Upper lobe of left lung (tissue), 6 donors: ENCODE results near the gene GSTT2B. TPM values are rescaled to one million over a fixed set of nuclear protein-coding genes. Genes with fewer than 3 reads are reported as not detected.

Source experiments
- ATAC-seq, 2 donors: fragments of 200-7000 bp; cut with Tn5 transposase; one replicate each; pipeline ENCODE4 v1.9.1; 2022; ENCODE audit warnings: mild to moderate bottlenecking in 2 of 2, moderate library complexity in 2 of 2; ENCODE audit not compliant: low FRiP score in 2 of 2
- DNase-seq, 2 donors: peaks; one replicate each; pipeline ENCODE4 v3.0.0-alpha.2; 2019 to 2020
- H3K27ac ChIP-seq, 4 donors: fragments of 200-600 bp; sonication (generic); one replicate each; pipeline ENCODE4 v1.5.1; 2016 to 2019
- H3K27me3 ChIP-seq, 4 donors: fragments of 200-600 bp; sonication (generic); one replicate each; pipeline ENCODE4 v1.5.1; 2017 to 2019
- H3K36me3 ChIP-seq, 4 donors: fragments of 200-600 bp; sonication (generic); one replicate each; pipeline ENCODE4 v1.5.1; 2016 to 2019
- H3K4me1 ChIP-seq, 4 donors: fragments of 200-600 bp; sonication (generic); one replicate each; pipeline ENCODE4 v1.5.1; 2018 to 2019
- H3K4me3 ChIP-seq, 4 donors: fragments of 200-600 bp; sonication (generic); one replicate each; pipeline ENCODE4 v1.5.1; 2017 to 2019; ENCODE audit warnings: mild to moderate bottlenecking in 2 of 4, moderate library complexity in 1 of 4
- H3K9me3 ChIP-seq, 4 donors: fragments of 200-600 bp; sonication (generic); one replicate each; pipeline ENCODE4 v1.5.1; 2018 to 2019
- EP300 ChIP-seq, 4 donors: sonication (generic); formaldehyde crosslinking; IDR thresholded peaks; one replicate each; pipeline ENCODE4 v1.5.1; 2017; ENCODE audit warnings: antibody characterized with exemption in 4 of 4, control low read depth in 2 of 4
- POLR2A ChIP-seq, 4 donors: fragments of 450-650 bp; IDR thresholded peaks; one replicate each; pipeline ENCODE4 v1.5.1; 2016 to 2017; ENCODE audit warnings: antibody characterized with exemption in 4 of 4, mild to moderate bottlenecking in 2 of 4
- POLR2AphosphoS5 ChIP-seq, 2 donors: sonication (generic); formaldehyde crosslinking; IDR thresholded peaks; one replicate each; pipeline ENCODE4 v1.5.1; 2017; ENCODE audit warnings: antibody characterized with exemption in 2 of 2
- WGBS, 2 donors: methylation state at CpG; one replicate each; pipeline ENCODE4 v1.1.5; 2017 to 2018; 5-methylcytosine and 5-hydroxymethylcytosine counted together
- total RNA-seq, 6 donors: library from RNA; depleted of rRNA in 4 of 6; stranded (reverse); fragments of >200 nt in 4 of 6; gene quantifications; one replicate each; pipeline versions ENCODE4 v1.1.0 to v1.2.1, GENCODE V29; 2016 to 2021
- TF ChIP-seq, protein P1 (sequence below), 6 experiments: fragments of 450-650 bp in 4 of 6; fragments of 200-600 bp in 2 of 6; sonication (generic) in 2 of 6; IDR thresholded peaks; one replicate each; pipeline ENCODE4 v1.5.1; 2016 to 2019; ENCODE audit warnings: antibody characterized with exemption in 6 of 6
- donor health status: DM: no; HTN: no; CAD: no; lungs with moderate emphysema.
- donor health status: DM: no; HTN: yes; CAD: no; lungs with severe emphysema.

Gene GSTT2B
- total RNA-seq, 6 donors from 2014 or later, result 1.9 to 19.8 (median 7.5) TPM

DNA sequence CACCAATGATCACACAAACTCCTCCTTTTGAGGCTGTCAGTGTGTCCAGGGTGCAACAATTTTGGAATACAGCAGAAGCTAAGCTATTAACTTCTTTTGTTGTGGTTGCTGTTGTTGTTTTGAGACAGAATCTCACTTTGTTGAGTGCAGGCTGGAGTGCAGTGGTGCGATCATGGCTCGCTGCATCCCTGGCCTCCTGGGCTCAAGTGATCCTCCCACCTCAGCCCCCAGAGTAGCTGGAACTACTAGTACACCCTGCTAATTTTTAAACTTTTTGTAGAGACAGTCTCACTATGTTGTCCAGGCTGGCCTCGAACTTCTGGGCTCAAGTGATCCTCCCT, 22.0 kb downstream of the GSTT2B start:
- TF ChIP-seq EP300 (IDR thresholded peaks at IDR 0.05) (no peak), POLR2AphosphoS5 (IDR thresholded peaks at IDR 0.05) (no peak), POLR2A (IDR thresholded peaks at IDR 0.05) (no peak)
- TF ChIP-seq, protein P1, sequence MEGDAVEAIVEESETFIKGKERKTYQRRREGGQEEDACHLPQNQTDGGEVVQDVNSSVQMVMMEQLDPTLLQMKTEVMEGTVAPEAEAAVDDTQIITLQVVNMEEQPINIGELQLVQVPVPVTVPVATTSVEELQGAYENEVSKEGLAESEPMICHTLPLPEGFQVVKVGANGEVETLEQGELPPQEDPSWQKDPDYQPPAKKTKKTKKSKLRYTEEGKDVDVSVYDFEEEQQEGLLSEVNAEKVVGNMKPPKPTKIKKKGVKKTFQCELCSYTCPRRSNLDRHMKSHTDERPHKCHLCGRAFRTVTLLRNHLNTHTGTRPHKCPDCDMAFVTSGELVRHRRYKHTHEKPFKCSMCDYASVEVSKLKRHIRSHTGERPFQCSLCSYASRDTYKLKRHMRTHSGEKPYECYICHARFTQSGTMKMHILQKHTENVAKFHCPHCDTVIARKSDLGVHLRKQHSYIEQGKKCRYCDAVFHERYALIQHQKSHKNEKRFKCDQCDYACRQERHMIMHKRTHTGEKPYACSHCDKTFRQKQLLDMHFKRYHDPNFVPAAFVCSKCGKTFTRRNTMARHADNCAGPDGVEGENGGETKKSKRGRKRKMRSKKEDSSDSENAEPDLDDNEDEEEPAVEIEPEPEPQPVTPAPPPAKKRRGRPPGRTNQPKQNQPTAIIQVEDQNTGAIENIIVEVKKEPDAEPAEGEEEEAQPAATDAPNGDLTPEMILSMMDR (IDR thresholded peaks at IDR 0.05), result no peak
- no peak for ATAC-seq
- H3K9me3 ChIP-seq, result no peaks in the 10 kb centered on the region
- DNase-seq, result no peak
- H3K4me1 ChIP-seq, result peaks cover 0 to 7% (median 0%) of the 10 kb centered on the region in 4 donors
- no peaks in the 10 kb centered on the region for H3K27me3 ChIP-seq
- H3K4me3 ChIP-seq, result no peak overlapping the region
- peak overlapping the region in 3 of 4 donors; percentile 40 to 64 (median 52) for H3K27ac ChIP-seq
- H3K36me3 ChIP-seq, result no peaks in the 10 kb centered on the region
- 69 to 74% methylated on average over 3 of the region's 3 CpGs for WGBS, 2 donors

DNA sequence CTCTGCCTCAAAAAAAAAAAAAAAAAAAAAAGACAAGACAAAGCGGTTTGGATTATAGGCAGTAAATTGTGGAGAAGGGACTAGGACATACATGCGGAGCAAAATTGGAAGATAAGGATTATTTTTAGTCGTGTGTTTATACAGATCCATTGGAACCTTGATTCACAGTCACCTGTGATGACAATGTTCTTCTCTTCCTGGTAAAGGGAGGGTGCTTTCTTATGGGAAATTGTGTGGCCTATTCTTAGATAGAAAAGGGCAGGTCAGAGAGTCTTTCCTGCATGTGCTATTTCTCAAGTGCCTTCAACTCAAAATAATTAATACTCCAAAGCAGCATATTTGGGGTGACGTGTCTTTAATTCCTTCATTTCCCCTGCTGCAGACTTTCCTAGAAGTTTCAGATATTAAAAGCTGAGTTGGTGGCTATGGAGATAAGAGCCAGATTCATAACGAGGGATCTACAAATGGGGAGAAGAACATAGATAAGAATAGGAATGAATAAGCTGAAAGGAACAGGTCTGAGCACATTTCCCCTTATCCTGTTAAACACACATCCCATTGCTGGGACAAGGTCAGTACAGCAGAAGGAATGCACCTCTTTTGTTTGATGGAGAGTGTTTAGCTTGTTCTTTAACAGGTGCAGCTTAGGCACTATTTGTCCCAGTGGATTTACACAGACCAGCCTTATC, 22.5 kb downstream of the GSTT2B start:
- peak overlapping the region in 2 of 4 donors; percentile 52 to 64 for H3K27ac ChIP-seq
- TF ChIP-seq EP300 (IDR thresholded peaks at IDR 0.05), result peak in 3 of 4 donors; percentile 68 to 86 (median 78)
- TF ChIP-seq, protein P1 (IDR thresholded peaks at IDR 0.05), result no peak
- TF ChIP-seq POLR2AphosphoS5 (IDR thresholded peaks at IDR 0.05), result peak; percentile 22 to 77
- 64 to 71% methylated on average over 5 of the region's 5 CpGs for WGBS, 2 donors
- H3K36me3 ChIP-seq, result no peaks in the 10 kb centered on the region
- DNase-seq (peak in 1 of 2 donors; percentile 22), ATAC-seq (peak in 1 of 2 donors; percentile 78)
- H3K4me3 ChIP-seq, result no peak overlapping the region
- no peaks in the 10 kb centered on the region for H3K9me3 ChIP-seq
- peaks cover 0 to 7% (median 0%) of the 10 kb centered on the region in 4 donors for H3K4me1 ChIP-seq
- no peaks in the 10 kb centered on the region for H3K27me3 ChIP-seq

DNA sequence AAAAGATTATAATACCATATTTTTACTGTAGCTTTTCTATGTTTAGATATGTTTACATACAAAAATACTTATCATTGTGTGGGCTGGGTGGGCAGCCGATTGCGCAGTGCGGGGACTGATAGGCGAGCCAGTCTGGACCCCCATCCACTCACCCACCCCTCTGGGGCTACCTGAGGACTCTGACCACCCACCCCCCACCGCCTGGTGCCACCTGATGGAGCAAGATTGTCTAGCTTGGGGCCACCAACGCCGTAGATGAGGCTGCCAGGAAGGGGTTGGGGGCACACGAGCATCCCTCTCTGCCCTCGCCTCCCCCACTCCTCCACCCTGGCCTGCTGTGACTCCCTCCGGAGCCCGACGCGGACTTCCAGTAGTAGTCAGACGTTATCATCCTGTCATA, 34.4 kb downstream of the GSTT2B start:
- H3K36me3 ChIP-seq, result peaks cover 0 to 55% (median 7%) of the 10 kb centered on the region in 4 donors
- no peak for ATAC-seq

DNA sequence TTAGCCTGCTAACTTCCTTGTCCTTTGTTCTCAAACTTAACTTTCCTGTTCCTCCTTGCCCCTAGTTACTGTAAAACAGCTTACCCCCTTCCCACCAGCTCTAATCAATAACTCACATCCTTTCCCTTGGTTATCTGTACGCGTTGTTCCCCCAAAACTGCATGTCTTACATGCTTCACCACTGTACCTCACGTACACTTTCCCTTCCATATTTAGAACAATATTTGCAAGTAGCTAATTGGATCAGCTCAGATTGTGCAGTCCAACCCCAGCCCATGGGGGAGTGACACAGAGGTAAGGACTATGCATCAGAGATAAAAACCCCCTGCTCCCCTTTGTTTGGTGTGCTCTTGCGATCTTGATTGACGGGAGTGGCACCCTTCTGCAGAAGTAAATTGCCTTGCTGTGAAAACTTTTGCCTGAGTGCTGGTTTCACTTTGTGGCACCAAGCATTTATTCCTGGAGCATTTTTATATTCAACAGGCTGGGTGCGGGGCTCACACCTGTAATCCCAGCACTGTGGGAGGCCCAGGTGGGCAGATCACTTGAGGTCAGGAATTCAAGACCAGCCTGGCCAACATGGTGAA, 35.9 kb downstream of the GSTT2B start:
- no peak overlapping the region for H3K27ac ChIP-seq
- H3K4me3 ChIP-seq, result no peak overlapping the region
- H3K27me3 ChIP-seq, result no peaks in the 10 kb centered on the region
- H3K9me3 ChIP-seq, result peaks cover 0 to 16% (median 7%) of the 10 kb centered on the region in 4 donors
- 92 to 93% methylated on average over 5 to 6 of the region's 6 CpGs for WGBS, 2 donors
- H3K36me3 ChIP-seq, result peaks cover 0 to 55% (median 7%) of the 10 kb centered on the region in 4 donors
- TF ChIP-seq, protein P1 (IDR thresholded peaks at IDR 0.05), result no peak
- TF ChIP-seq POLR2A (IDR thresholded peaks at IDR 0.05), result no peak
- DNase-seq (no peak), ATAC-seq (no peak)
- H3K4me1 ChIP-seq, result no peaks in the 10 kb centered on the region

More for the DNA sequence above, 34.4 kb downstream of the GSTT2B start:
- Histone ChIP-seq H3K27ac (no peak overlapping the region), H3K9me3 (peaks cover 0 to 17% (median 8%) of the 10 kb centered on the region in 4 donors), H3K27me3 (no peaks in the 10 kb centered on the region), H3K4me3 (no peak overlapping the region), H3K4me1 (no peaks in the 10 kb centered on the region)
- TF ChIP-seq POLR2A (IDR thresholded peaks at IDR 0.05) (no peak), POLR2AphosphoS5 (IDR thresholded peaks at IDR 0.05) (no peak), EP300 (IDR thresholded peaks at IDR 0.05) (no peak)
- TF ChIP-seq, protein P1 (IDR thresholded peaks at IDR 0.05), result no peak
- DNase-seq, result peak in 1 of 2 donors; percentile 22
- WGBS, 2 donors, result 68 to 81% methylated on average over 13 to 14 of the region's 14 CpGs
